ENCODE data around the gene ZNF398. TPM values are rescaled to one million over a fixed set of nuclear protein-coding genes. Genes with fewer than 3 reads are reported as not detected.

ZNF398 gene, protein sequence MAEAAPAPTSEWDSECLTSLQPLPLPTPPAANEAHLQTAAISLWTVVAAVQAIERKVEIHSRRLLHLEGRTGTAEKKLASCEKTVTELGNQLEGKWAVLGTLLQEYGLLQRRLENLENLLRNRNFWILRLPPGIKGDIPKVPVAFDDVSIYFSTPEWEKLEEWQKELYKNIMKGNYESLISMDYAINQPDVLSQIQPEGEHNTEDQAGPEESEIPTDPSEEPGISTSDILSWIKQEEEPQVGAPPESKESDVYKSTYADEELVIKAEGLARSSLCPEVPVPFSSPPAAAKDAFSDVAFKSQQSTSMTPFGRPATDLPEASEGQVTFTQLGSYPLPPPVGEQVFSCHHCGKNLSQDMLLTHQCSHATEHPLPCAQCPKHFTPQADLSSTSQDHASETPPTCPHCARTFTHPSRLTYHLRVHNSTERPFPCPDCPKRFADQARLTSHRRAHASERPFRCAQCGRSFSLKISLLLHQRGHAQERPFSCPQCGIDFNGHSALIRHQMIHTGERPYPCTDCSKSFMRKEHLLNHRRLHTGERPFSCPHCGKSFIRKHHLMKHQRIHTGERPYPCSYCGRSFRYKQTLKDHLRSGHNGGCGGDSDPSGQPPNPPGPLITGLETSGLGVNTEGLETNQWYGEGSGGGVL
- 14.5 TPM for total RNA-seq
- long read RNA-seq, transcript ZNF398-202 (6 exons, 2,860 nt): major isoform, 16 of 22 reads
- long read RNA-seq, partial matches to known transcripts: 2 of 22 reads
- long read RNA-seq, other reads (novel, unspliced or antisense): 4 of 22 reads

DNA sequence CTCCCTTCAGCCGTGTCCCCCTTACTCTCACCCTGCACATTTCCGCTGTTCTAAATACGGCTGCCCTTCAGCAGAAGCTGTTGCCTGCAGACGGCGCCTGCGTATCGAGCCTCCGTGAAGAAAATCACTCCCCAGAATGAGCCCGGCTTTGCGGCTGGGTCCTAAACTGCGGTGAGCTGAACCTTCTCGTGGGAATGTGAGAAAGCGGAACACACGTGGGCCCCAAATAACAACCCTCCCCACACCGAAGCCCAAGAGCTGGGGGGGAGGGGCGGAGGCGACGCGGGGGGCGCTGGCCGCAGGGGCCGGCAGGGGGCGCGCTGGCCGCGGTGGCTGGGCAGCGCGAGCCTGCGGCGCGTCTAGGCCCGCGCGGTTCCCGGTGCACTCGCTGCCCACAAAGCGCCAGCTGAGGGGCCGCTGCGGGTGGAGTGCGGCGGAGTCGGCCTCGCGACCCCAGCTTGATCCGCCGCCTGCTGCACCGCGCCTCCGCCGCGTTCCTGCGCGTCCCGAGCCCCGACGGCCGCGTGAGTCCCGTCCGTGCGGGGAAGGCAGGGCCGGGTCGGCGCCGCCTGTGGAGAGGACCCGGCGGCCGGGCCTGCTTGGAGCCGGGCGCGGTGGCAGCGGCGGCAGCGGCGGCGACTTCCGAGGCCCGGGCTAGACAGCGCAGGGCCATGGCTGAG, at the start of gene ZNF398:
Gene ZNF398 (plus strand): TSS at position 382 of the 680 bp plus-strand sequence. CDS start 290 bp downstream, at position 672.
- TF ChIP-seq, protein P1, sequence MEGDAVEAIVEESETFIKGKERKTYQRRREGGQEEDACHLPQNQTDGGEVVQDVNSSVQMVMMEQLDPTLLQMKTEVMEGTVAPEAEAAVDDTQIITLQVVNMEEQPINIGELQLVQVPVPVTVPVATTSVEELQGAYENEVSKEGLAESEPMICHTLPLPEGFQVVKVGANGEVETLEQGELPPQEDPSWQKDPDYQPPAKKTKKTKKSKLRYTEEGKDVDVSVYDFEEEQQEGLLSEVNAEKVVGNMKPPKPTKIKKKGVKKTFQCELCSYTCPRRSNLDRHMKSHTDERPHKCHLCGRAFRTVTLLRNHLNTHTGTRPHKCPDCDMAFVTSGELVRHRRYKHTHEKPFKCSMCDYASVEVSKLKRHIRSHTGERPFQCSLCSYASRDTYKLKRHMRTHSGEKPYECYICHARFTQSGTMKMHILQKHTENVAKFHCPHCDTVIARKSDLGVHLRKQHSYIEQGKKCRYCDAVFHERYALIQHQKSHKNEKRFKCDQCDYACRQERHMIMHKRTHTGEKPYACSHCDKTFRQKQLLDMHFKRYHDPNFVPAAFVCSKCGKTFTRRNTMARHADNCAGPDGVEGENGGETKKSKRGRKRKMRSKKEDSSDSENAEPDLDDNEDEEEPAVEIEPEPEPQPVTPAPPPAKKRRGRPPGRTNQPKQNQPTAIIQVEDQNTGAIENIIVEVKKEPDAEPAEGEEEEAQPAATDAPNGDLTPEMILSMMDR (IDR thresholded peaks at IDR 0.05): peak; percentile 56
- intact Hi-C loops (cut with DNase I): no loop called here
- H3K4me1 ChIP-seq: peaks cover 21% of the 10 kb centered on the region
- no peaks in the 10 kb centered on the region for H3K9me3 ChIP-seq
- peak within 1 kb of the TSS; percentile 92 for H3K27ac ChIP-seq
- DNase-seq: peak; percentile 91
- H3K4me3 ChIP-seq: peak within 1 kb of the TSS; percentile 89
- ATAC-seq: peak; percentile 97
- no peaks in the 10 kb centered on the region for H3K36me3 ChIP-seq
- H3K27me3 ChIP-seq: no peaks in the 10 kb centered on the region

DNA sequence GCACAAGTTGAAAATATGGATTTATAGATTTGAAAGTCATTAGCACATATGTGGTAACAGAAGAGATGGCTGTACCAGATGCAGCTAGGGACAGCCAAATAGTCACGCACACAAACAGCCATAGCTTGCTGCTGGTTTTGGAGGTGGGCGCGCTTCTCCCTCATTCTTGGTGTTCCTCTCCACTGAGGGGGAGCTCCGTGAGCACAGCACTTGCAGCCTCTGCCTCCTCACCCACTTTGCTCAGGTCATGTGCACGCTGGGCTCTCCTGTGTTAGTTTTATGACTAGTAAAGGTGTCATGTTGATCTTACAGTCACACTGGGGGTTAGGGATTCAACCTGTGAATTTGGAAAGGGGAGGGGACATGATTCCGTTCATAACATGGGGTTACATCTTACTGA, 48.2 kb upstream of the ZNF398 start:
- Histone ChIP-seq H3K4me1 (no peaks in the 10 kb centered on the region), H3K4me3 (no peak overlapping the region), H3K9me3 (no peaks in the 10 kb centered on the region), H3K27me3 (no peaks in the 10 kb centered on the region), H3K36me3 (no peaks in the 10 kb centered on the region), H3K27ac (no peak overlapping the region)
- ATAC-seq (no peak), DNase-seq (peak; percentile 21)
- intact Hi-C loops (cut with DNase I): no loop called here
- TF ChIP-seq, protein P1 (IDR thresholded peaks at IDR 0.05): no peak

DNA sequence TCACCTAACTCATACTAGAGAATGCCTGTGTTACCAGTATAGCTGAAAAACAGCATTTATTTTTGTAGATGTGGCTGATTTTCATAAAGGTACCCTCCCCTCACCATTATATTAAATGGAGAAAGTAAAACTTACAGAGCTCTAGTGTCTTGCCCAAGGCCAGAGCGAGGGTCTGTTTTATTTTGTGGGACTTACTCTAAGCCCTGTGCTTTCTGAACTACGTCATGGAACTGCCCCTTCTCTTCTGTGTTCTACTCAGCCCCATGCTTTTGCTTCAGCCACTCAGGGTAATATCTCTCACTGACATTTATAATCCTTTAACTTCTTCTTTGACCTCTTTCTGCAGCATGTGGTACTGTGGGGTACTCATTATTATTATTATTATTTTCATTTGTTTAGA, 46.4 kb upstream of the ZNF398 start:
- intact Hi-C loops (cut with DNase I): no loop called here
- no peak overlapping the region for H3K4me3 ChIP-seq
- no peaks in the 10 kb centered on the region for H3K36me3 ChIP-seq
- no peaks in the 10 kb centered on the region for H3K9me3 ChIP-seq
- H3K27me3 ChIP-seq: no peaks in the 10 kb centered on the region
- H3K4me1 ChIP-seq: no peaks in the 10 kb centered on the region
- TF ChIP-seq, protein P1 (IDR thresholded peaks at IDR 0.05): no peak
- no peak overlapping the region for H3K27ac ChIP-seq
- no peak for DNase-seq
- no peak for ATAC-seq

DNA sequence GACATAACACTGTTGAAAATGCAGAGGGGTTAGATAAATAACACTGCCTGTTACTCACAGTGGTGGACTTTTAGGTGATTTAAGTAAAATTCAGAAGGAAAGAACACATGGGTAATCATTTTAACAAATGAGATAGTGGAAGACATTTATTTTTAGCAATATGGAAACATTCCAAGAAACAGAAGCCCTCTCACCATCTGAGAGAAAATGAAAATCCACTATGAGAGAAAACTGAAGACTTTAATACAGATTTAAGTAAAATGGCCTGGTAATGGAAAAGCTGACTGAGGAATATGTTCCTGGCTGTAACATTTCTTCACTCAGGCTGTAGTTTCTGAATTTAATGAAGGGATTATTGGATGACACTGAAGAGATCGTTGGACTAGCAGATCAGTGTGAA, 44.6 kb upstream of the ZNF398 start:
- no peak for DNase-seq
- intact Hi-C loops (cut with DNase I): no loop called here
- Histone ChIP-seq H3K4me3 (no peak overlapping the region), H3K4me1 (no peaks in the 10 kb centered on the region), H3K27me3 (no peaks in the 10 kb centered on the region), H3K9me3 (no peaks in the 10 kb centered on the region), H3K27ac (no peak overlapping the region), H3K36me3 (no peaks in the 10 kb centered on the region)
- TF ChIP-seq, protein P1 (IDR thresholded peaks at IDR 0.05): no peak
- no peak for ATAC-seq

DNA sequence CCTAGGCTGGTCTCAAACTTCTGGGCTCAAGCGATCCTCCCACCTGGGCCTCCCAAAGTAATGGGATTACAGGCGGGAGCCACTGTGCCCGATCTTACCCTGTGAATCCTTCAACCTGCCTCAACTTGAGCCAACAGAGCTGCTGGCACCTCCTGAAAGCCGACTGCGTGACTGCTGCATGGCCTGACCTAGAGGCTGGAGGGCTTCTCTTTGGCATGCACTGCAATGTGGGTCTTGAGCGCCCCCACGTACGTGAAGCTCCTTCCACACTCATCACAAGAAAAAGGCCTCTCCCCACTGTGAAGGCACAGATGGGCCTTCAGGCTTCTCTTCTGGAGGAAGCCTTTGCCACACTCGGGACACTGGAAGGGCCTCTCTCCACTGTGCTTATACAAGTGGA, 43.8 kb upstream of the ZNF398 start:
- no peak for ATAC-seq
- intact Hi-C loops (cut with DNase I): no loop called here
- TF ChIP-seq, protein P1 (IDR thresholded peaks at IDR 0.05): no peak
- Histone ChIP-seq H3K4me1 (no peaks in the 10 kb centered on the region), H3K9me3 (no peaks in the 10 kb centered on the region), H3K36me3 (no peaks in the 10 kb centered on the region), H3K4me3 (no peak overlapping the region), H3K27me3 (no peaks in the 10 kb centered on the region), H3K27ac (no peak overlapping the region)
- DNase-seq: peak; percentile 48
